GM12878 (cell line): Measurements from ENCODE around the gene PAM16. TPM values are rescaled to one million over a fixed set of nuclear protein-coding genes. Genes with fewer than 3 reads are reported as not detected.

Experiments
- ATAC-seq: fragments of 200-7000 bp; cut with Tn5 transposase; 3 replicates; pipeline ENCODE4 v1.9.1; 2020; ENCODE audit warnings: mild to moderate bottlenecking, moderate library complexity
- BruUV-seq: library from RNA; stranded (reverse); fragments of 400-500 nt; replicated peaks from 2 replicates; lab custom pipeline; 2021; lab: Mats Ljungman, UMichigan
- CTCF ChIA-PET: fragments of 300-600 bp; sonication (Branson Sonifier 250); formaldehyde crosslinking; extraction: SDS; loops from one replicate; lab custom pipeline; 2021; ENCODE audit warnings: inconsistent platforms; lab: Yijun Ruan, JAX
- POLR2A ChIA-PET: fragments of 350-600 bp; formaldehyde crosslinking; extraction: SDS; loops from one replicate; lab custom pipeline; 2021; ENCODE audit warnings: inconsistent platforms; lab: Charles Lee
- RAD21 ChIA-PET: fragments of 300-600 bp; sonication (Branson Sonifier 250); formaldehyde crosslinking; loops from one replicate; lab custom pipeline; 2023; ENCODE audit warnings: antibody characterized with exemption; ENCODE audit not compliant: unreplicated experiment; lab: Charles Lee
- SMC1A ChIA-PET: fragments of 300-600 bp; sonication (Branson Sonifier 250); formaldehyde crosslinking; loops from one replicate; lab custom pipeline; 2023; ENCODE audit not compliant: unreplicated experiment, uncharacterized antibody; lab: Charles Lee
- DNase-seq: peaks from one replicate; pipeline ENCODE4 v3.0.0-alpha.2; 2011; ENCODE audit warnings: low read depth, low spot score
- FAIRE-seq: peaks from 3 replicates; lab custom pipeline; 2011; peaks lifted over from hg19 to GRCh38; lab: Jason Lieb, UNC
- H2AFZ ChIP-seq: 2 replicates; pipeline ENCODE4 v1.6.0; 2011; ENCODE audit warnings: low read depth, low read length, control low read depth; ENCODE audit not compliant: control insufficient read depth
- H3K27ac ChIP-seq: 2 replicates; pipeline ENCODE4 v1.5.1; 2011; ENCODE audit warnings: control low read depth; ENCODE audit not compliant: control insufficient read depth, insufficient read depth
- H3K27me3 ChIP-seq, 2 experiments: replicated peaks in 1 of 2; 2 replicates each; pipeline versions ENCODE4 v1.6.0 to v1.6.1; 2011; ENCODE audit warnings: low read length in 1 of 2; ENCODE audit not compliant: control insufficient read depth in 2 of 2, insufficient read depth in 2 of 2
- H3K36me3 ChIP-seq, 2 experiments: 2 replicates each; pipeline ENCODE4 v1.5.1; 2011; ENCODE audit warnings: low read length in 1 of 2; ENCODE audit not compliant: control insufficient read depth in 2 of 2, insufficient read depth in 2 of 2
- H3K4me1 ChIP-seq: 2 replicates; pipeline ENCODE4 v1.6.1; 2011; ENCODE audit warnings: mild to moderate bottlenecking, low read length, moderate library complexity, mixed read lengths; ENCODE audit not compliant: control insufficient read depth, insufficient read depth
- H3K4me2 ChIP-seq: 2 replicates; pipeline ENCODE4 v1.6.0; 2011; ENCODE audit warnings: control low read depth; ENCODE audit not compliant: control insufficient read depth, insufficient read depth
- H3K4me3 ChIP-seq: fragments of 200-600 bp; sonication (generic); 2 replicates; pipeline ENCODE4 v1.5.1; 2016
- H3K79me2 ChIP-seq: 2 replicates; pipeline ENCODE4 v1.6.0; 2011; ENCODE audit warnings: low read length; ENCODE audit not compliant: control insufficient read depth, insufficient read depth
- H3K9ac ChIP-seq: 2 replicates; pipeline ENCODE4 v1.8.0; 2011; ENCODE audit warnings: low read length, control low read depth, mixed read lengths; ENCODE audit not compliant: control insufficient read depth, insufficient read depth
- H3K9me3 ChIP-seq: replicated peaks from 3 replicates; pipeline ENCODE4 v1.5.1; 2011; ENCODE audit warnings: mild to moderate bottlenecking, low read length; ENCODE audit not compliant: control insufficient read depth, insufficient read depth
- H4K20me1 ChIP-seq: 2 replicates; pipeline ENCODE4 v1.6.0; 2011; ENCODE audit not compliant: control insufficient read depth, insufficient read depth
- NR2C1 ChIP-seq: fragments of 450-650 bp; IDR thresholded peaks from 2 replicates; pipeline ENCODE4 v1.6.1; 2017; ENCODE audit warnings: antibody characterized with exemption, mild to moderate bottlenecking, moderate library complexity
- NR2C2 ChIP-seq: IDR thresholded peaks from 2 replicates; pipeline ENCODE4 v1.6.1; 2011; ENCODE audit warnings: borderline replicate concordance, low read depth; ENCODE audit not compliant: control insufficient read depth, insufficient read length
- NR2F1 ChIP-seq: fragments of 450-650 bp; conservative IDR thresholded peaks from 2 replicates; pipeline ENCODE4 v1.6.1; 2017; ENCODE audit warnings: mild to moderate bottlenecking
- PML ChIP-seq: IDR thresholded peaks from 2 replicates; pipeline ENCODE4 v1.6.1; 2012; ENCODE audit warnings: low read length, inconsistent platforms
- SRF ChIP-seq, 2 experiments: IDR thresholded peaks; 2 replicates each; pipeline ENCODE4 v1.6.1; 2011; ENCODE audit warnings: low read depth in 2 of 2, low read length in 2 of 2, mild to moderate bottlenecking in 1 of 2, moderate library complexity in 1 of 2
- WGBS: methylation state at CpG from one replicate; pipeline ENCODE4 v1.1.6; 2016; ENCODE audit warnings: low lambda C conversion rate; ENCODE audit not compliant: insufficient replicate concordance, insufficient coverage; ENCODE audit errors: missing lambda C conversion rate; 5-methylcytosine and 5-hydroxymethylcytosine counted together
- in situ Hi-C: fragments of 300-500 bp; cut with MboI; formaldehyde crosslinking; loops from 9 replicates; pipeline ENCODE4 v1.14.3; 2018; ENCODE audit warnings: mixed read lengths
- intact Hi-C: fragments of 100-400 bp; cut with micrococcal nuclease; formaldehyde crosslinking; loops from one replicate; pipeline ENCODE4 v1.14.2; 2022; ENCODE audit not compliant: unreplicated experiment
- polyA plus RNA-seq, 11 experiments: library from polyadenylated mRNA; depleted of rRNA in 4 of 11; unstranded in 6 of 11; stranded (reverse) in 5 of 11; fragments of >200 nt; fragmentation: Nextera tagmentation in 4 of 11; fragmentation: Illumina TruSeq in 1 of 11; extraction: Ambion mirVana in 4 of 11; extraction: Trizol in 1 of 11; gene quantifications; 1 replicate in 1 of 11; 2 replicates in 10 of 11; pipeline versions ENCODE4 v1.2.1 to v1.2.3, GENCODE V29; 2011 to 2016; ENCODE audit warnings: inconsistent platforms in 2 of 11, missing spikeins in 2 of 11, low read depth in 1 of 11
- total RNA-seq, 4 experiments: library from RNA; depleted of rRNA in 3 of 4; stranded (reverse); fragments of >200 nt in 3 of 4; fragmentation: Illumina TruSeq in 1 of 4; extraction: Trizol in 1 of 4; gene quantifications; 2 replicates each; pipeline versions ENCODE4 v1.2.1 to v1.2.3, GENCODE V29; 2013 to 2021

Gene PAM16
- total and polyA plus RNA-seq, 10 of the 15 experiments (the other 5 are each of a cell fraction or from before 2014, with no cell fraction given) = 18.5 to 94.3 (median 51.5) TPM

- Histone ChIP-seq H4K20me1 (no peaks in the 10 kb centered on the region), H3K79me2 (no peaks in the 10 kb centered on the region), H3K9me3 (no peaks in the 10 kb centered on the region), H2AFZ (no peak overlapping the region), H3K4me1 (peaks cover 11% of the 10 kb centered on the region), H3K4me3 (no peak overlapping the region), H3K9ac (no peak overlapping the region), H3K27me3 (peaks cover 0 to 6% of the 10 kb centered on the region in 2 experiments; a peak in 1 of 4 replicates), H3K4me2 (no peak overlapping the region), H3K36me3 (no peaks in the 10 kb centered on the region), H3K27ac (no peak overlapping the region)
- no TSS peak for BruUV-seq
- DNase-seq (no peak), ATAC-seq (no peak), FAIRE-seq (no peak)
- in situ Hi-C loops = no loop called here
- 69% methylated on average over 12 of the region's 12 CpGs for WGBS
- intact Hi-C loops = no loop called here
- ChIA-PET SMC1A (no interaction called here), RAD21 (no interaction called here), POLR2A (interaction anchor here (3.9 kb wide), 1 partner anchor 11 kb away, joined by 17 read pairs; no protein-coding TSS in a partner anchor)
- TF ChIP-seq NR2C2 (peak; percentile 52), SRF (IDR thresholded peaks at IDR 0.05; ENCODE audit: low read depth in 2 of 2, low read length in 2 of 2) (no peak), PML (no peak), NR2F1 (peak; percentile 93), NR2C1 (peak; percentile 75)
- TF ChIP-seq, all 136 proteins: peak for 3
- CTCF ChIA-PET = interaction anchor here (0.6 to 2.6 kb wide), 5 partner anchors 8 to 36 kb away, joined by 3 to 12 read pairs (median 4); no protein-coding TSS in a partner anchor
Observed at GRCh38 chr16:4317532-4318450, 33.3 kb downstream of the PAM16 start.
